H1 (cell line): ENCODE results near the gene EME2. TPM values are rescaled to one million over a fixed set of nuclear protein-coding genes. Genes with fewer than 3 reads are reported as not detected.

Experiments used
- CTCF ChIA-PET: fragments of 300-600 bp; sonication (Branson Sonifier 250); formaldehyde crosslinking; loops from one replicate; lab custom pipeline; 2021; ENCODE audit not compliant: partially characterized antibody; lab: Charles Lee
- POLR2A ChIA-PET: fragments of 300-600 bp; sonication (Branson Sonifier 250); formaldehyde crosslinking; loops from one replicate; lab custom pipeline; 2021; ENCODE audit warnings: inconsistent platforms; ENCODE audit not compliant: partially characterized antibody; lab: Charles Lee
- DNase-seq, 2 experiments: peaks; one replicate each; pipeline versions ENCODE4 v3.0.0 to v3.0.0-alpha.2; 2010 to 2022; ENCODE audit warnings: low spot score in 2 of 2, low read depth in 1 of 2, mixed read lengths in 1 of 2
- FAIRE-seq: peaks from 2 replicates; lab custom pipeline; 2011; peaks lifted over from hg19 to GRCh38; lab: Jason Lieb, UNC
- H2AFZ ChIP-seq: 2 replicates; pipeline ENCODE4 v1.8.1; 2012; ENCODE audit warnings: low read length, inconsistent platforms
- H2AK5ac ChIP-seq: 2 replicates; pipeline ENCODE4 v1.6.1; 2013; ENCODE audit warnings: low read depth, low read length
- H2BK120ac ChIP-seq: replicated peaks from 2 replicates; pipeline ENCODE3; 2013; ENCODE audit warnings: low read depth, low read length, inconsistent platforms
- H2BK12ac ChIP-seq: 2 replicates; pipeline ENCODE4 v1.6.1; 2013; ENCODE audit warnings: low read depth, low read length
- H2BK15ac ChIP-seq: 2 replicates; pipeline ENCODE4 v1.6.1; 2013; ENCODE audit warnings: low read length
- H2BK20ac ChIP-seq: 2 replicates; pipeline ENCODE4 v1.6.1; 2013; ENCODE audit warnings: low read length
- H2BK5ac ChIP-seq: 2 replicates; pipeline ENCODE4 v1.6.1; 2013; ENCODE audit warnings: low read depth, low read length
- H3K14ac ChIP-seq: 2 replicates; pipeline ENCODE4 v1.6.1; 2013; ENCODE audit warnings: inconsistent platforms; ENCODE audit not compliant: insufficient read length
- H3K18ac ChIP-seq: 2 replicates; pipeline ENCODE4 v1.6.1; 2013; ENCODE audit warnings: low read length; ENCODE audit errors: extremely low read depth
- H3K23ac ChIP-seq: 2 replicates; pipeline ENCODE4 v1.6.1; 2013; ENCODE audit warnings: inconsistent platforms; ENCODE audit not compliant: insufficient read length
- H3K23me2 ChIP-seq: 2 replicates; pipeline ENCODE4 v1.6.1; 2013; ENCODE audit warnings: low read depth, low read length
- H3K27ac ChIP-seq: 2 replicates; pipeline ENCODE4 v1.6.1; 2011; ENCODE audit warnings: low read depth, low read length, inconsistent platforms
- H3K27me3 ChIP-seq, 4 experiments: replicated peaks in 1 of 4; 1 replicate in 1 of 4; 2 replicates in 3 of 4; pipeline versions ENCODE4 v1.6.1 to v1.8.1; 2011 to 2013; ENCODE audit warnings: low read length in 3 of 4, mild to moderate bottlenecking in 3 of 4, inconsistent platforms in 2 of 4, mixed read lengths in 2 of 4, moderate library complexity in 1 of 4; ENCODE audit not compliant: control insufficient read depth in 3 of 4, insufficient read depth in 3 of 4; ENCODE audit errors: extremely low read depth in 1 of 4
- H3K36me3 ChIP-seq, 4 experiments: 2 replicates each; pipeline versions ENCODE4 v1.6.1 to v1.8.1; 2011 to 2013; ENCODE audit warnings: mild to moderate bottlenecking in 4 of 4, low read length in 3 of 4, moderate library complexity in 2 of 4, control low read depth in 1 of 4, inconsistent platforms in 1 of 4; ENCODE audit not compliant: insufficient read depth in 4 of 4, control insufficient read depth in 2 of 4
- H3K4ac ChIP-seq: replicated peaks from 2 replicates; pipeline ENCODE3; 2013; ENCODE audit warnings: low read length, low read depth, mixed read lengths, inconsistent platforms; ENCODE audit not compliant: insufficient read length
- H3K4me1 ChIP-seq, 4 experiments: replicated peaks in 1 of 4; 1 replicate in 1 of 4; 2 replicates in 3 of 4; pipeline versions ENCODE4 v1.6.1 to v1.8.1; 2011 to 2013; ENCODE audit warnings: low read length in 3 of 4, inconsistent platforms in 2 of 4, mixed read lengths in 1 of 4; ENCODE audit not compliant: insufficient read depth in 4 of 4, control insufficient read depth in 3 of 4
- H3K4me2 ChIP-seq, 2 experiments: 2 replicates each; pipeline versions ENCODE4 v1.6.1 to v1.8.1; 2011 to 2013; ENCODE audit warnings: low read depth in 2 of 2, low read length in 2 of 2, control low read depth in 1 of 2, inconsistent platforms in 1 of 2, mild to moderate bottlenecking in 1 of 2; ENCODE audit not compliant: insufficient read depth in 1 of 2
- H3K4me3 ChIP-seq, 4 experiments: fragments of 200-600, 300-600 bp in 1 of 4; sonication (generic), shearing (Covaris generic), sonication (Bioruptor Twin) in 1 of 4; 2 replicates each; pipeline versions ENCODE4 v1.5.1 to v1.8.1; 2011 to 2016; ENCODE audit warnings: low read length in 4 of 4, low read depth in 3 of 4, control low read depth in 2 of 4, inconsistent platforms in 2 of 4, mild to moderate bottlenecking in 2 of 4, mixed read lengths in 1 of 4, moderate library complexity in 1 of 4; ENCODE audit not compliant: insufficient read depth in 2 of 4; ENCODE audit errors: extremely low read depth in 1 of 4
- H3K56ac ChIP-seq: replicated peaks from 2 replicates; pipeline ENCODE3; 2013; ENCODE audit warnings: low read depth, mild to moderate bottlenecking, mixed read lengths, low read length, inconsistent platforms; ENCODE audit not compliant: insufficient read length
- H3K79me1 ChIP-seq: 2 replicates; pipeline ENCODE4 v1.6.1; 2013; ENCODE audit warnings: low read depth, low read length, control low read depth
- H3K79me2 ChIP-seq, 2 experiments: 2 replicates each; pipeline versions ENCODE4 v1.6.1 to v1.8.1; 2012 to 2013; ENCODE audit warnings: low read length in 2 of 2, mild to moderate bottlenecking in 2 of 2, inconsistent platforms in 1 of 2; ENCODE audit not compliant: insufficient read depth in 2 of 2, control insufficient read depth in 1 of 2
- H3K9ac ChIP-seq, 4 experiments: replicated peaks in 1 of 4; 1 replicate in 1 of 4; 2 replicates in 3 of 4; pipeline versions ENCODE4 v1.6.1 to v1.8.1; 2011 to 2013; ENCODE audit warnings: low read depth in 3 of 4, low read length in 3 of 4, control low read depth in 2 of 4, mild to moderate bottlenecking in 2 of 4, moderate library complexity in 2 of 4, inconsistent platforms in 1 of 4; ENCODE audit errors: extremely low read depth in 1 of 4
- H3K9me3 ChIP-seq, 2 experiments: 2 replicates each; pipeline versions ENCODE4 v1.6.1 to v1.8.1; 2012 to 2013; ENCODE audit warnings: mild to moderate bottlenecking in 2 of 2, moderate library complexity in 2 of 2, control low read depth in 1 of 2, inconsistent platforms in 1 of 2, low read depth in 1 of 2, low read length in 1 of 2, mixed read lengths in 1 of 2; ENCODE audit not compliant: insufficient read depth in 2 of 2
- H4K20me1 ChIP-seq, 2 experiments: replicated peaks in 1 of 2; 2 replicates each; pipeline versions ENCODE3 to v1.8.1; 2011 to 2013; ENCODE audit warnings: inconsistent platforms in 2 of 2, low read length in 2 of 2, mild to moderate bottlenecking in 1 of 2; ENCODE audit not compliant: insufficient read depth in 2 of 2, control insufficient read depth in 1 of 2
- H4K5ac ChIP-seq: 2 replicates; pipeline ENCODE4 v1.6.1; 2013; ENCODE audit warnings: low read length, low read depth, mixed read lengths, inconsistent platforms; ENCODE audit not compliant: insufficient read length
- H4K8ac ChIP-seq: 2 replicates; pipeline ENCODE4 v1.8.0; 2013; ENCODE audit warnings: mild to moderate bottlenecking, moderate library complexity, low read length, inconsistent platforms; ENCODE audit not compliant: insufficient read depth; ENCODE audit errors: extremely low read depth
- H4K91ac ChIP-seq: replicated peaks from 2 replicates; pipeline ENCODE3; 2013; ENCODE audit warnings: low read length, mixed read lengths, inconsistent platforms; ENCODE audit not compliant: insufficient read length
- WGBS, 2 experiments: shearing (Covaris generic) in 1 of 2; methylation state at CpG; one replicate each; pipeline versions ENCODE4 v1.1.6 to v1.1.7; 2013 to 2015; ENCODE audit warnings: low lambda C conversion rate in 2 of 2, mixed read lengths in 2 of 2, inconsistent platforms in 1 of 2, low coverage in 1 of 2, missing lambda C conversion rate in 1 of 2; ENCODE audit not compliant: insufficient replicate concordance in 2 of 2, insufficient coverage in 1 of 2, insufficient read length in 1 of 2; ENCODE audit errors: extremely low coverage in 1 of 2, missing lambda C conversion rate in 1 of 2; 5-methylcytosine and 5-hydroxymethylcytosine counted together
- polyA plus RNA-seq, 7 experiments: library from polyadenylated mRNA; depleted of rRNA in 3 of 7; stranded (reverse) in 5 of 7; unstranded in 2 of 7; fragments of >200 nt in 5 of 7; fragments of 200-250 nt in 2 of 7; gene quantifications; 1 replicate in 5 of 7; 2 replicates in 1 of 7; 4 replicates in 1 of 7; pipeline versions ENCODE4 v1.2.1 to v1.2.3, GENCODE V29; 2011 to 2013; ENCODE audit warnings: missing spikeins in 2 of 7, mixed read lengths in 2 of 7
- total RNA-seq: library from RNA; stranded (reverse); fragmentation: NEBNext Ultra II Directional; extraction: Animal tissue kit (Norgen Biotek cat#: 25700); gene quantifications from 2 replicates; pipeline ENCODE4 v1.2.1, GENCODE V29; 2021

Gene EME2
- total and polyA plus RNA-seq, 2 of the 8 experiments (the other 6 are each of a cell fraction or from before 2014, with no cell fraction given), result 13.1 to 19.7 TPM

GRCh38 chr16:1781254-1781653 is 8.6 kb downstream of the EME2 start:
- no peak overlapping the region for H2BK12ac ChIP-seq
- no peak overlapping the region for H2BK120ac ChIP-seq
- H2BK5ac ChIP-seq, result 0 out of 2 replicates have a peak overlapping the region, but pooled peaks have one; percentile 8
- POLR2A ChIA-PET, result interaction anchor here (1.0 to 12.0 kb wide), 5 partner anchors 11 to 465 kb away, joined by 3 to 246 read pairs (median 4); partner anchors contain the start of genes EME2, IGFALS, MRPS34 and NME3
- H4K5ac ChIP-seq, result no peak overlapping the region
- H3K18ac ChIP-seq, result no peak overlapping the region
- 87% methylated on average over 20 of the region's 20 CpGs; no CpG with 5 or more reads in 1 of the 2 experiments for WGBS, 2 experiments
- H3K14ac ChIP-seq, result no peak overlapping the region
- H3K79me2 ChIP-seq, result peaks cover 0 to 29% of the 10 kb centered on the region in 2 experiments; a peak in 2 of 4 replicates
- H4K8ac ChIP-seq, result no peak overlapping the region; the same call in 1 of the 2 replicates
- H3K4me3 ChIP-seq, result peak overlapping the region; percentile 63 to 98 (median 76)
- H3K23me2 ChIP-seq, result peaks cover 3% of the 10 kb centered on the region; the same call in 1 of the 2 replicates
- H3K9me3 ChIP-seq, result no peaks in the 10 kb centered on the region
- H2BK20ac ChIP-seq, result no peak overlapping the region
- H3K23ac ChIP-seq, result no peak overlapping the region
- H3K4me2 ChIP-seq, result peak overlapping the region; percentile 81 to 92
- peak overlapping the region in 3 of 4 experiments; percentile 56 to 71 (median 62); a peak in 3 of 7 replicates for H3K9ac ChIP-seq
- no peak overlapping the region for H3K56ac ChIP-seq
- H4K91ac ChIP-seq, result no peak overlapping the region
- peaks cover 16% of the 10 kb centered on the region for H3K79me1 ChIP-seq
- DNase-seq (no peak), FAIRE-seq (no peak)
- 0 out of 2 replicates have a peak overlapping the region, but pooled peaks have one; percentile 48 for H2AK5ac ChIP-seq
- CTCF ChIA-PET, result interaction anchor here (0.7 to 1.9 kb wide), 3 partner anchors 9 to 151 kb away, joined by 3 to 8 read pairs (median 4); partner anchors contain the start of genes EME2, MRPS34 and NME3
- H3K36me3 ChIP-seq, result peaks cover 0 to 12% (median 5%) of the 10 kb centered on the region in 4 experiments; a peak in 6 of 8 replicates
- H3K27ac ChIP-seq, result no peak overlapping the region
- peaks cover 0 to 7% (median 4%) of the 10 kb centered on the region in 4 experiments; a peak in 5 of 7 replicates for H3K4me1 ChIP-seq
- H2BK15ac ChIP-seq, result no peak overlapping the region
- no peak overlapping the region for H2AFZ ChIP-seq
- H3K27me3 ChIP-seq, result no peaks in the 10 kb centered on the region
- H4K20me1 ChIP-seq, result peaks cover 12 to 34% of the 10 kb centered on the region in 2 experiments
- H3K4ac ChIP-seq, result no peak overlapping the region
